ENCODE measurements around the gene TRAK1.

TRAK1 gene

GRCh38 chr3:42061713-42062380 is 29.3 kb upstream of the TRAK1 start:
- Mint-ChIP-seq H3K4me1 (peaks cover 17% of the 10 kb centered on the region), H3K27ac (no peak overlapping the region), H3K4me3 (no peak overlapping the region), H3K9me3 (no peaks in the 10 kb centered on the region), H3K27me3 (no peaks in the 10 kb centered on the region)
- ATAC-seq (no peak), DNase-seq (no peak)

GRCh38 chr3:42062464-42062863 is 28.7 kb upstream of the TRAK1 start:
- DNase-seq (no peak), ATAC-seq (no peak)
- H3K27ac Mint-ChIP-seq: no peak overlapping the region
- peaks cover 20% of the 10 kb centered on the region for H3K4me1 Mint-ChIP-seq
- H3K4me3 Mint-ChIP-seq: no peak overlapping the region
- H3K27me3 Mint-ChIP-seq: no peaks in the 10 kb centered on the region
- no peaks in the 10 kb centered on the region for H3K9me3 Mint-ChIP-seq

- H3K27me3 Mint-ChIP-seq: no peaks in the 10 kb centered on the region
- no peaks in the 10 kb centered on the region for H3K9me3 Mint-ChIP-seq
- H3K4me3 Mint-ChIP-seq: no peak overlapping the region
- H3K4me1 Mint-ChIP-seq: peaks cover 19% of the 10 kb centered on the region
- DNase-seq (no peak), ATAC-seq (no peak)
- no peak overlapping the region for H3K27ac Mint-ChIP-seq
Observed at GRCh38 chr3:42063888-42064287, 27.3 kb upstream of the TRAK1 start.

- Mint-ChIP-seq H3K4me3 (no peak overlapping the region), H3K27ac (no peak overlapping the region), H3K9me3 (no peaks in the 10 kb centered on the region), H3K27me3 (no peaks in the 10 kb centered on the region), H3K4me1 (peaks cover 24% of the 10 kb centered on the region)
- DNase-seq (no peak), ATAC-seq (no peak)
Observed at GRCh38 chr3:42066516-42067181, 24.5 kb upstream of the TRAK1 start.

GRCh38 chr3:42067326-42067725 is 23.8 kb upstream of the TRAK1 start:
- DNase-seq (no peak), ATAC-seq (no peak)
- Mint-ChIP-seq H3K4me3 (no peak overlapping the region), H3K27me3 (no peaks in the 10 kb centered on the region), H3K9me3 (no peaks in the 10 kb centered on the region), H3K4me1 (peaks cover 31% of the 10 kb centered on the region), H3K27ac (no peak overlapping the region)

GRCh38 chr3:42068303-42069088 is 22.7 kb upstream of the TRAK1 start:
- Mint-ChIP-seq H3K4me3 (no peak overlapping the region), H3K27ac (no peak overlapping the region), H3K9me3 (no peaks in the 10 kb centered on the region), H3K4me1 (peaks cover 43% of the 10 kb centered on the region), H3K27me3 (no peaks in the 10 kb centered on the region)
- no peak for DNase-seq
- ATAC-seq: no peak

GRCh38 chr3:42070089-42070488 is 21.1 kb upstream of the TRAK1 start:
- H3K27ac Mint-ChIP-seq: no peak overlapping the region
- H3K4me3 Mint-ChIP-seq: no peak overlapping the region
- no peak for ATAC-seq
- peaks cover 46% of the 10 kb centered on the region for H3K4me1 Mint-ChIP-seq
- no peak for DNase-seq
- H3K27me3 Mint-ChIP-seq: no peaks in the 10 kb centered on the region
- no peaks in the 10 kb centered on the region for H3K9me3 Mint-ChIP-seq

GRCh38 chr3:42070524-42070923 is 20.6 kb upstream of the TRAK1 start:
- DNase-seq (no peak), ATAC-seq (no peak)
- Mint-ChIP-seq H3K4me3 (no peak overlapping the region), H3K9me3 (no peaks in the 10 kb centered on the region), H3K4me1 (peaks cover 46% of the 10 kb centered on the region), H3K27me3 (no peaks in the 10 kb centered on the region), H3K27ac (no peak overlapping the region)

- Mint-ChIP-seq H3K9me3 (no peaks in the 10 kb centered on the region), H3K4me3 (no peak overlapping the region), H3K4me1 (peaks cover 33% of the 10 kb centered on the region), H3K27ac (no peak overlapping the region), H3K27me3 (no peaks in the 10 kb centered on the region)
- DNase-seq (no peak), ATAC-seq (no peak)
Observed at GRCh38 chr3:42071904-42072812, 19.0 kb upstream of the TRAK1 start.

- H3K9me3 Mint-ChIP-seq: peaks cover under 1 to 3% of the 10 kb centered on the region in 2 donors
- no peak for DNase-seq
- H3K4me1 Mint-ChIP-seq: peaks cover 33% of the 10 kb centered on the region
- ATAC-seq: no peak
- H3K4me3 Mint-ChIP-seq: no peak overlapping the region
- peak overlapping the region in 1 of 2 donors; percentile 20 for H3K27ac Mint-ChIP-seq
- H3K27me3 Mint-ChIP-seq: no peaks in the 10 kb centered on the region
Observed at GRCh38 chr3:42072831-42073301, 18.3 kb upstream of the TRAK1 start.

GRCh38 chr3:42077785-42078184 is 13.4 kb upstream of the TRAK1 start:
- no peak overlapping the region for H3K27ac Mint-ChIP-seq
- peaks cover 65% of the 10 kb centered on the region for H3K4me1 Mint-ChIP-seq
- H3K4me3 Mint-ChIP-seq: no peak overlapping the region

GRCh38 chr3:42078677-42079076 is 12.5 kb upstream of the TRAK1 start:
- DNase-seq (no peak), ATAC-seq (no peak)
- Mint-ChIP-seq H3K4me3 (no peak overlapping the region), H3K9me3 (peaks cover 3 to 12% of the 10 kb centered on the region in 2 donors), H3K4me1 (peaks cover 63% of the 10 kb centered on the region), H3K27ac (peak overlapping the region in 1 of 2 donors; percentile 61), H3K27me3 (no peaks in the 10 kb centered on the region)

More at GRCh38 chr3:42077785-42078184, 13.4 kb upstream of the TRAK1 start:
- ATAC-seq: no peak
- no peak for DNase-seq
- peaks cover 3 to 12% of the 10 kb centered on the region in 2 donors for H3K9me3 Mint-ChIP-seq
- no peaks in the 10 kb centered on the region for H3K27me3 Mint-ChIP-seq

- Mint-ChIP-seq H3K9me3 (peaks cover 3 to 12% of the 10 kb centered on the region in 2 donors), H3K4me1 (peaks cover 71% of the 10 kb centered on the region), H3K27me3 (no peaks in the 10 kb centered on the region), H3K27ac (peak overlapping the region; percentile 79 to 82), H3K4me3 (peak overlapping the region in 1 of 2 donors; percentile 36)
- no peak for DNase-seq
- no peak for ATAC-seq
Observed at GRCh38 chr3:42079701-42080452, 11.3 kb upstream of the TRAK1 start.

- DNase-seq (peak in 1 of 2 donors; percentile 24), ATAC-seq (peak; percentile 89)
- peak overlapping the region; percentile 23 to 66 for H3K4me3 Mint-ChIP-seq
- peak overlapping the region; percentile 82 to 90 for H3K27ac Mint-ChIP-seq
- no peaks in the 10 kb centered on the region for H3K27me3 Mint-ChIP-seq
- peaks cover 3 to 12% of the 10 kb centered on the region in 2 donors for H3K9me3 Mint-ChIP-seq
- peaks cover 74% of the 10 kb centered on the region for H3K4me1 Mint-ChIP-seq
Observed at GRCh38 chr3:42080453-42080872, 10.7 kb upstream of the TRAK1 start.

Measured in stimulated activated naive CD8-positive, alpha-beta T cell treated with anti-CD3 and anti-CD28 coated beads, Interleukin-15, amount 100 ng/mL, for 72 hours (primary cell).